GM12891 (cell line): ENCODE results near the gene GDA.

ENCODE experiments used
- DNase-seq: peaks from one replicate; pipeline ENCODE4 v3.0.0; 2011; ENCODE audit warnings: low spot score; ENCODE audit not compliant: insufficient read length
- FAIRE-seq: peaks from 2 replicates; lab custom pipeline; 2011; peaks lifted over from hg19 to GRCh38; lab: Jason Lieb, UNC
- PAX5 ChIP-seq: IDR thresholded peaks from 2 replicates; pipeline ENCODE4 v1.6.1; 2011; ENCODE audit warnings: low read length, moderate library complexity, mild to moderate bottlenecking; ENCODE audit not compliant: insufficient read depth, severe bottlenecking
- POLR2A ChIP-seq: IDR thresholded peaks from 2 replicates; pipeline ENCODE4 v1.6.1; 2011; ENCODE audit warnings: low read depth, low read length, control low read depth
- POLR2AphosphoS5 ChIP-seq: IDR thresholded peaks from 2 replicates; pipeline ENCODE4 v1.6.1; 2011; ENCODE audit warnings: low read depth, low read length, control low read depth
- POU2F2 ChIP-seq: IDR thresholded peaks from 2 replicates; pipeline ENCODE4 v1.6.1; 2011; ENCODE audit warnings: low read depth, mild to moderate bottlenecking, control low read depth, low read length, moderate library complexity
- SPI1 ChIP-seq: IDR thresholded peaks from 2 replicates; pipeline ENCODE4 v1.6.1; 2011; ENCODE audit warnings: low read depth, low read length, control low read depth
- TAF1 ChIP-seq: IDR thresholded peaks from 2 replicates; pipeline ENCODE4 v1.6.1; 2011; ENCODE audit warnings: low read depth, low read length, control low read depth

GDA gene

DNA sequence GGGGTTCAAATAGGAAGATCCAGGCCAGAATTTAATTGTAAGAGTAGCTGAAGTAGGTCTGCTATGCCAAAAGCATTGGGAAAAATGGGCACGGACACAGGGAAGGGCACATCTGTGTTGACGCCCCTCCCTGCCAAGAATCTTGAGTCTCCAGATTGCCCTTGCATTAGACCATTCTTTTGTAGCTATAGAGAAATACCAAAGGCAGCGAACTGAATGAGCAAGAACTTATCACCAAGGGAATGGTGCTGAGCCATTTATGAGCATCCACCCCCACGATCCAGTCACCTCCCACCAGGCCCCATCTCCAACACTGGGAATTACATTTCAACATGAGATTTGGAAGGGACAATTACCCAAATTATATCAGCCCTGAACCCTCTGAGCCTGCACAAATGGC lies 18.0 kb upstream of the GDA start:
- no peak for FAIRE-seq

DNA sequence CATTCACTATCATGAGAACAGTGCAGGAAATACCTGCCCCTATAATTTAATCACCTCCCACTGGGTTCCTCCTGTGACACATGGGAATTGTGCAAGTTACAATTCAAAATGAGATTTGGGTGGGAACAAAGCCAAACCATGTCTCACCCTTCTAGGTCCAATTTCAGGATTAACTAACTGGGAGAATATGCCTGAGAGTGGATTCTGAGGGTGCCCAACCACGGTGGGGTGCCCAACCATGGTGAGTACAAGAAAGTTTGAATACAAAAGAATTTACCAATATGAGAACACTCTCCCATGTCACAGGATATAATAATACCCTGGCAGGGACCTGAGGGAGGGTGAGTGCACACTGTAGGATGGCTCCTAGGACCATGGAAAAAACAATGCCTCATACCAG lies 17.2 kb upstream of the GDA start:
- FAIRE-seq: no peak
- TF ChIP-seq POLR2AphosphoS5: no peak
- no peak for DNase-seq

More for the DNA sequence above, 18.0 kb upstream of the GDA start:
- TF ChIP-seq POLR2A (no peak), POLR2AphosphoS5 (no peak), POU2F2 (no peak), SPI1 (no peak), TAF1 (no peak), PAX5 (no peak)
- DNase-seq: no peak

GRCh38 chr9:72133365-72134035 lies 15.7 kb upstream of the GDA start:
- FAIRE-seq: no peak
- TF ChIP-seq POLR2AphosphoS5 (no peak), POU2F2 (no peak), POLR2A (no peak), PAX5 (no peak), TAF1 (no peak), SPI1 (no peak)

DNA sequence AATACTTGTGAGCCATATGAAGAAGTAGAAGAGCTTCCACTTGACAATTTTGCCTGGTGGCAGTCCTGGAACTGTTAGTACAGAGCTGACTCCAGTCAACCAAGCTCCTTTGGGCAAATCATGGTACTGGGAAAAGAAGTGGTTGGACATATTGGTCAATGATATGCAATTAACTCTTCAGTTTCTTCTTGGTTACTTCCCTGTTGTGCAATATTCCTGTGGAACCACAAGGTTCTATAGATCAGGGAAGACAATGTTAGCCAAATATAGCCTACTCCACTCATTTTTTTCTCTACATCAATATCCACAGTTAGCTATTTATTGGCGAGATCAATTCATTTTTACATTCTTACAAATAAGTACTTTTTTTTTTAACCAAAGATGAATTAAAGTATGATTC lies 14.4 kb upstream of the GDA start:
- FAIRE-seq (no peak), DNase-seq (no peak)
- TF ChIP-seq POU2F2: no peak
- TF ChIP-seq TAF1: no peak
- TF ChIP-seq SPI1: no peak
- TF ChIP-seq POLR2A: no peak
- TF ChIP-seq POLR2AphosphoS5: no peak
- TF ChIP-seq PAX5: no peak

More at GRCh38 chr9:72133365-72134035, 15.7 kb upstream of the GDA start:
- no peak for DNase-seq

DNA sequence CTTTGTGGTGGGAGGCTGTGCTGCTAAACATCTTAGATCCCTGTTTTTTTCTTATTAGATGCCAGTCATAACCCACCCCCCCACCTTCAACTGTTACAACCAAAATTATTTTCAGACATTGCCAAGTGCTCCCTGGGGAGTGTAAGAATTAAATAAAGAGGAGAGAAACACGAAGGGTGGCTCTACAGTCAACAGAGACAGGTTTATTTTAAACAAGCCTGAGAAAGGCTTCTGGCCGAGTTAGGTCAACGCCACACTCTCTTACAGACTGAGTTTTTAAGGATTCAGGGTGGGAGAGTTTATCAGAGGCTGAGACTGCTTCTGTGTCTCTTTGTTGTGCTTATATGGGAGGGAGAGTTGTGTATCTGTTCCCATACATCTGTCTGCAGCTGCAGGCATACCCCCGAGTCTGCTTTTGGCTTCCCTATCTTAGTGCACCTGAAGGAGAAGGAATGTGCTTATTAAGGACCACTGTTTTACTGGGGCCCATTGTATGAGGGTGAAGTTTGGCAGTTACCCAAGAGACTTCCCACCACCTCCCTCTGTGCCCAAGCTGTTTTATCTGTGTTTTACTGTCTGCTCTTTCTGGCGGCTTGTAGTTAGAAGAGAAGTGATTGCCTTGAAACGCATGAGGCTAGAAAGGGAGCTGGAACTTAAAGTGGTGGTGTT lies 11.4 kb upstream of the GDA start:
- TF ChIP-seq SPI1: no peak
- TF ChIP-seq POLR2A: no peak
- TF ChIP-seq POLR2AphosphoS5: no peak
- no peak for TF ChIP-seq POU2F2
- no peak for TF ChIP-seq PAX5
- no peak for TF ChIP-seq TAF1
- FAIRE-seq (no peak), DNase-seq (no peak)

DNA sequence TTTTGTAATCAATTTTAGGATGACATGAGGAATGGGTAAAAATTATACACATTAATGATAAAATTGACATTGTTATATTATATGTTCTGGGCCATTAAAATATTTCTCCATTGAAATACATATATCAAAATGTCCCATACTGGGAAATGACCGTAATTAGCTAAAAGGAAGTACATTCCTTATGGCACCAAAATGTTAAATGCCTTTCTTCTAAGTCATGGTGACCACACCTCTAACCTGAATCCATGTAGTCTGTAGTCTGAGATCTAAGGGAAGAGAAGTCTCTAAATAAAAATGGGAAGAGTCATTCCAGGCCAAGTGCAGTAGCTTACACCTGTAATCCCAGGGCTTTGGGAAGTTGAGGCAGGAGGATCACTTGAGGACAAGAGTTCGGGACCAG lies 10.0 kb upstream of the GDA start:
- TF ChIP-seq SPI1: no peak
- TF ChIP-seq PAX5: no peak
- TF ChIP-seq POLR2A: no peak
- no peak for TF ChIP-seq POU2F2
- TF ChIP-seq TAF1: no peak
- no peak for TF ChIP-seq POLR2AphosphoS5
- DNase-seq (no peak), FAIRE-seq (no peak)

DNA sequence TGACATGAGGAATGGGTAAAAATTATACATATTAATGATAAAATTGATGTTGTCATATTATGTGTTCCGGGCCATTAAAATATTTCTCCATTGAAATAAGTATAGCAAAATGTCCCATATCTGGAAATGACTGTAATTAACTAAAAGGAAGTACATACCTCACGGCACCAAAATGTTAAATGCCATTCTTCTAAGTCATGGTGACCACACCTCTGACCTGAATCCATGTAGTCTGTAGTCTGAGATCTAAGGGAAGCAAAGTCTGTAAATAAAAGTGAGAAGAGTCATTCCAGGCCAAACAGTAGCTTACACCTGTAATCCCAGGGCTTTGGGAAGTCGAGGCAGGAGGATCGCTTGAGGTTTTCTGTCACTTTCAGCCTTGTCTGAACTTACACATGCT lies 8.7 kb upstream of the GDA start:
- TF ChIP-seq POU2F2 (no peak), POLR2A (no peak)
- FAIRE-seq: no peak
- DNase-seq: no peak

- DNase-seq: no peak
- no peak for FAIRE-seq
- TF ChIP-seq SPI1: no peak
- no peak for TF ChIP-seq POLR2AphosphoS5
- no peak for TF ChIP-seq POLR2A
- no peak for TF ChIP-seq PAX5
- no peak for TF ChIP-seq POU2F2
- TF ChIP-seq TAF1: no peak
Measured at GRCh38 chr9:72141484-72141883, 7.8 kb upstream of the GDA start.

- no peak for DNase-seq
- TF ChIP-seq POLR2AphosphoS5: no peak
- TF ChIP-seq TAF1: no peak
- no peak for TF ChIP-seq PAX5
- TF ChIP-seq POLR2A: no peak
- TF ChIP-seq POU2F2: no peak
- no peak for FAIRE-seq
Measured at GRCh38 chr9:72144756-72145492, 4.3 kb upstream of the GDA start.

DNA sequence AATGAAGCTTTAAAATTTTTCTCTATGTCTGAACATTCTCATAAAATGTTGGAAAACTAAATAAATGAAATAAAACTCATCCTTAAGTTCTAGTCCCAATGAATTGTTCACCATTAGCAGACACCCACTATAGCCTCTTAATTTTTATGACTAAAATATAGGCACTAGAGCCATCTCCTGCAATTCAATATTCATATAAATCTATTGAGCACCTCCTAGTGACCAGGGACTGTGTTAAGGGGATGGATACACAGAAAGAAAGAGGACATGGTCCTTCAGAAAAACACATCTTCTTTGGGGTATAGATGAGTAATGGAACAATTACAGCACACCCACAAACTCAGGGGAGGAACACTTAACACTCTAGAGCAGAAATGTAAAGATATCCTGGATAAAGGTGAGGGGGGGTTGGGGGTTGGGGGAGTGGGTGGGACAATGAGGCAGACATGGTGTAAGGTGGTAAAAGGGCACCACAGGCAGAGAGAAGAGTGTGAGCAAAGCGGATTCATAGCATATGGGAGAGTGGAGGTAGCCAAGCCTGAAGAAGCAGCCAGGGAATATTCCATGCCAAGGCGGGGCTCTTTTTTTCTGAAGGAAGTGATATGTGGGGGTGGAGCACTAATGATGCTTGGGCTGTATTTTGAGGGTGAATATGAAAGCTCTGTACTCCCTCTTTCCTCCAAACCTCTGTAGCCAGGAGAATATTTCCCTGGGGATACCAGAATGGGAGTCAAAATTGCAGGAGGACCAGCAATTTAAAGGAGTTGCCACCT lies 3.3 kb upstream of the GDA start:
- TF ChIP-seq POU2F2 (no peak), PAX5 (no peak), POLR2AphosphoS5 (no peak), TAF1 (no peak), SPI1 (no peak), POLR2A (no peak)
- no peak for FAIRE-seq

More for the DNA sequence above, 3.3 kb upstream of the GDA start:
- DNase-seq: no peak
